ENCODE data around the gene CLDN20. TPM values are rescaled to one million over a fixed set of nuclear protein-coding genes. Genes with fewer than 3 reads are reported as not detected.
A peak's percentile ranks its signal among the peaks of the same experiment; 100 is the strongest.

CLDN20 gene
- total RNA-seq, 3 donors from 2014 or later (not counting 1 experiment from before 2014, with no cell fraction given) = not detected

DNA sequence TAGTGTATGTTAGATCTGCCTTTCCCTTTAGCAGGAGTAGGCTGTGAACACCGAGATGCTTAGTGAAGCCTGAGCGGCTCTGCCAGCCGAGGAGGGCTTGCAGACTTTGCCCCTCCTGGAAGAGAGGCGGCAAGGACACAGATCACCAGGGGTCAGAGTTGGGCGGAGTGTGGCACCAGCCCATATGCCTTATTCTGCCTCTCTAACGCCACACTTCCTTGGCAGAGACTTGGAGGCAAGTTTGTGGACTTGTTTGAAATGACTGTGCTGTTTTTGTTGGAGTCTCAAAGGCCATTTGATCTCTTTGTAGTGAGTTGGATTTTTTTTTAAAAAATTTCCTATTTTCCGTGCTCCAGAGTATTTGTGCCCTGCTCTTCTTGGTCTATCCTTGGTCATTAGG, 44.5 kb upstream of the CLDN20 start:
- H3K4me1 Mint-ChIP-seq = peaks cover 0 to 6% of the 10 kb centered on the region in 2 donors

DNA sequence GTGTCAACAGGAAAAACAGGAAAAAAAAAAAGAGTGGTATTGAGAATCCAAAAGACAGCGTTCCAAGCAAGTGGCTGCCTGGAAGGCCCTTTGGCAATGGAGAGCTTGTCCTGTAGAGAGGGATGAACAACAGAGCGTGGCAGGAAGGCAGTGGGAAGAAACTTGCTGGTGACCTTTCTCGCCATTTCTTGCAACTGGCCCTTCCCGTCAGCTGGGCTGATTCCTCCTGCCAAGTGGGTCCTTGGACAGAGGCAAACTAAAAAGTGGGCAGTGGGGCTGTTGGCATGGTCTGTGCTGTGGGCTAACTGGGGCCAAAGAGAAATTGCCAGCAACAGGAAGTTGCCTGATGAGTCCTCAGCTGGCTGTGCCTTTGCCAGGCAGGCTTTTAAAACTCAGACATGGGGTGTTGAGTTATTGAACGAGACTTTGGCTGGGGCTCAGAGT, 43.9 kb upstream of the CLDN20 start:
- H3K4me1 Mint-ChIP-seq = peaks cover 0 to 7% of the 10 kb centered on the region in 2 donors
- Histone ChIP-seq H3K4me1 (ENCODE audit: control insufficient read depth, insufficient read depth, low read length) (peaks cover 12% of the 10 kb centered on the region), H3K4me3 (ENCODE audit: low read length) (no peak overlapping the region), H3K9me3 (ENCODE audit: control insufficient read depth, insufficient read depth, low read length) (no peaks in the 10 kb centered on the region), H3K27me3 (ENCODE audit: control insufficient read depth, insufficient read depth, low read length) (no peaks in the 10 kb centered on the region), H3K27ac (ENCODE audit: low read length) (no peak overlapping the region), H3K36me3 (ENCODE audit: control insufficient read depth, insufficient read depth, low read length) (no peaks in the 10 kb centered on the region)
- TF ChIP-seq, protein P1, sequence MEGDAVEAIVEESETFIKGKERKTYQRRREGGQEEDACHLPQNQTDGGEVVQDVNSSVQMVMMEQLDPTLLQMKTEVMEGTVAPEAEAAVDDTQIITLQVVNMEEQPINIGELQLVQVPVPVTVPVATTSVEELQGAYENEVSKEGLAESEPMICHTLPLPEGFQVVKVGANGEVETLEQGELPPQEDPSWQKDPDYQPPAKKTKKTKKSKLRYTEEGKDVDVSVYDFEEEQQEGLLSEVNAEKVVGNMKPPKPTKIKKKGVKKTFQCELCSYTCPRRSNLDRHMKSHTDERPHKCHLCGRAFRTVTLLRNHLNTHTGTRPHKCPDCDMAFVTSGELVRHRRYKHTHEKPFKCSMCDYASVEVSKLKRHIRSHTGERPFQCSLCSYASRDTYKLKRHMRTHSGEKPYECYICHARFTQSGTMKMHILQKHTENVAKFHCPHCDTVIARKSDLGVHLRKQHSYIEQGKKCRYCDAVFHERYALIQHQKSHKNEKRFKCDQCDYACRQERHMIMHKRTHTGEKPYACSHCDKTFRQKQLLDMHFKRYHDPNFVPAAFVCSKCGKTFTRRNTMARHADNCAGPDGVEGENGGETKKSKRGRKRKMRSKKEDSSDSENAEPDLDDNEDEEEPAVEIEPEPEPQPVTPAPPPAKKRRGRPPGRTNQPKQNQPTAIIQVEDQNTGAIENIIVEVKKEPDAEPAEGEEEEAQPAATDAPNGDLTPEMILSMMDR (IDR thresholded peaks at IDR 0.05) = no peak
- no peak overlapping the region for H3K4me3 Mint-ChIP-seq
- H3K27me3 Mint-ChIP-seq (ENCODE audit: low read depth in 2 of 2) = peaks cover 6 to 28% of the 10 kb centered on the region in 2 donors
- DNase-seq (no peak), ATAC-seq (no peak)
- intact Hi-C loops (cut with micrococcal nuclease) = no loop called here
- 93% methylated on average over 5 of the region's 5 CpGs for WGBS (ENCODE audit: insufficient coverage)
- no peak overlapping the region for H3K27ac Mint-ChIP-seq
- H3K9me3 Mint-ChIP-seq = no peaks in the 10 kb centered on the region
- H3K36me3 Mint-ChIP-seq = no peaks in the 10 kb centered on the region

More for the DNA sequence above, 44.5 kb upstream of the CLDN20 start:
- over 99% methylated on average over 7 of the region's 7 CpGs for WGBS (ENCODE audit: insufficient coverage)
- H3K27me3 Mint-ChIP-seq (ENCODE audit: low read depth in 2 of 2) = peaks cover 6 to 27% of the 10 kb centered on the region in 2 donors
- Histone ChIP-seq H3K4me3 (ENCODE audit: low read length) (no peak overlapping the region), H3K9me3 (ENCODE audit: control insufficient read depth, insufficient read depth, low read length) (no peaks in the 10 kb centered on the region), H3K4me1 (ENCODE audit: control insufficient read depth, insufficient read depth, low read length) (peaks cover 6% of the 10 kb centered on the region), H3K36me3 (ENCODE audit: control insufficient read depth, insufficient read depth, low read length) (no peaks in the 10 kb centered on the region), H3K27ac (ENCODE audit: low read length) (no peak overlapping the region), H3K27me3 (ENCODE audit: control insufficient read depth, insufficient read depth, low read length) (no peaks in the 10 kb centered on the region)
- no peaks in the 10 kb centered on the region for H3K9me3 Mint-ChIP-seq
- no peaks in the 10 kb centered on the region for H3K36me3 Mint-ChIP-seq
- H3K27ac Mint-ChIP-seq = no peak overlapping the region
- ATAC-seq (no peak), DNase-seq (no peak)
- TF ChIP-seq, protein P1 (IDR thresholded peaks at IDR 0.05) = no peak
- intact Hi-C loops (cut with micrococcal nuclease) = no loop called here
- no peak overlapping the region for H3K4me3 Mint-ChIP-seq

DNA sequence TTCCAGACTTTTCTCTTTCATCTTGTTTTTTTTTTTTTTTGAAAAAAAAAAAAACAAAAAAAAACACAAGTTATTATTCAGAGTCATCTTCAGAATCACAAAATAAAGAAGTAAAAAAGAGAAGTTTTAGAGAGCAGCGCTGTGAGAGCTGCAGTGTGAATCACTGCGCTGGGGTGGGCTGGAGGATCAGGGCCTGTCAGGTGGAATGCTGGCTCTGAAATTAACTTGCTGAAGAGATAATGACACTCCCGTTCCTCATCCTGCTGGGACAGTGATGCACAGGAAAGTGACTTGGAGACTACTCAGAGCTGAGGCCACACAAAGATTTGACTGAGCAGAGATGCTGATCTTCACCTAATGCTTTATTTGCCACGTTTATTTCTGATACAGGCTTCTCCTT, 42.7 kb upstream of the CLDN20 start:
- Histone ChIP-seq H3K9me3 (ENCODE audit: control insufficient read depth, insufficient read depth, low read length) (no peaks in the 10 kb centered on the region), H3K4me3 (ENCODE audit: low read length) (no peak overlapping the region), H3K27ac (ENCODE audit: low read length) (no peak overlapping the region), H3K27me3 (ENCODE audit: control insufficient read depth, insufficient read depth, low read length) (no peaks in the 10 kb centered on the region), H3K4me1 (ENCODE audit: control insufficient read depth, insufficient read depth, low read length) (peaks cover 14% of the 10 kb centered on the region), H3K36me3 (ENCODE audit: control insufficient read depth, insufficient read depth, low read length) (no peaks in the 10 kb centered on the region)
- Mint-ChIP-seq H3K27ac (peak overlapping the region in 1 of 2 donors; percentile 10), H3K9me3 (no peaks in the 10 kb centered on the region), H3K27me3 (ENCODE audit: low read depth in 2 of 2) (peaks cover 6 to 29% of the 10 kb centered on the region in 2 donors), H3K36me3 (no peaks in the 10 kb centered on the region), H3K4me1 (peaks cover 0 to 7% of the 10 kb centered on the region in 2 donors), H3K4me3 (no peak overlapping the region)
- intact Hi-C loops (cut with micrococcal nuclease) = no loop called here
- DNase-seq (no peak), ATAC-seq (no peak)
- TF ChIP-seq, protein P1 (IDR thresholded peaks at IDR 0.05) = no peak
- WGBS (ENCODE audit: insufficient coverage) = 85% methylated on average over 4 of the region's 4 CpGs

GRCh38 chr6:155222506-155222905, 41.3 kb upstream of the CLDN20 start:
- ATAC-seq = no peak
- Histone ChIP-seq H3K27ac (ENCODE audit: low read length) (no peak overlapping the region), H3K36me3 (ENCODE audit: control insufficient read depth, insufficient read depth, low read length) (no peaks in the 10 kb centered on the region), H3K27me3 (ENCODE audit: control insufficient read depth, insufficient read depth, low read length) (no peaks in the 10 kb centered on the region), H3K4me3 (ENCODE audit: low read length) (no peak overlapping the region), H3K4me1 (ENCODE audit: control insufficient read depth, insufficient read depth, low read length) (peaks cover 14% of the 10 kb centered on the region), H3K9me3 (ENCODE audit: control insufficient read depth, insufficient read depth, low read length) (no peaks in the 10 kb centered on the region)
- no peaks in the 10 kb centered on the region for H3K36me3 Mint-ChIP-seq
- H3K27me3 Mint-ChIP-seq (ENCODE audit: low read depth in 2 of 2) = peaks cover 3 to 19% of the 10 kb centered on the region in 2 donors
- H3K4me1 Mint-ChIP-seq = peaks cover 0 to 7% of the 10 kb centered on the region in 2 donors
- no peak overlapping the region for H3K27ac Mint-ChIP-seq
- H3K9me3 Mint-ChIP-seq = no peaks in the 10 kb centered on the region
- 93% methylated on average over 4 of the region's 4 CpGs for WGBS (ENCODE audit: insufficient coverage)
- intact Hi-C loops (cut with micrococcal nuclease) = no loop called here
- DNase-seq = no peak
- H3K4me3 Mint-ChIP-seq = no peak overlapping the region
- TF ChIP-seq, protein P1 (IDR thresholded peaks at IDR 0.05) = no peak

All from natural killer cell (primary cell).